Breast epithelium (tissue), 4 donors: ENCODE data around the gene ST6GALNAC4. TPM values are rescaled to one million over a fixed set of nuclear protein-coding genes. Genes with fewer than 3 reads are reported as not detected.

Experiments used
- DNase-seq, 2 donors: peaks; one replicate each; pipeline ENCODE4 v3.0.0-alpha.2; 2019; ENCODE audit warnings: low spot score in 2 of 2
- H3K27ac ChIP-seq, 2 donors: fragments of 200-600 bp; sonication (generic) in 1 of 2; one replicate each; pipeline ENCODE4 v1.5.1; 2016 to 2019; ENCODE audit warnings: mild to moderate bottlenecking in 1 of 2
- H3K27me3 ChIP-seq, 2 donors: fragments of 200-600 bp; sonication (generic) in 1 of 2; one replicate each; pipeline versions ENCODE4 v1.5.1 to v1.6.0; 2017 to 2019; ENCODE audit warnings: control low read depth in 1 of 2, mild to moderate bottlenecking in 1 of 2
- H3K36me3 ChIP-seq: fragments of 200-600 bp; one replicate; pipeline ENCODE4 v1.5.1; 2019
- H3K4me1 ChIP-seq, 2 donors: fragments of 200-600 bp; sonication (generic); one replicate each; pipeline ENCODE4 v1.5.1; 2016 to 2019; ENCODE audit warnings: control low read depth in 1 of 2
- H3K4me3 ChIP-seq, 3 donors: fragments of 200-600 bp; sonication (generic); 1 replicate in 2 of 3; 2 replicates in 1 of 3; pipeline ENCODE4 v1.5.1; 2016 to 2019; ENCODE audit warnings: mild to moderate bottlenecking in 3 of 3, moderate library complexity in 2 of 3
- H3K9me3 ChIP-seq, 2 donors: fragments of 200-600 bp; sonication (generic) in 1 of 2; one replicate each; pipeline ENCODE4 v1.5.1; 2016 to 2019; ENCODE audit warnings: control low read depth in 1 of 2
- POLR2A ChIP-seq: fragments of 450-650 bp; IDR thresholded peaks from one replicate; pipeline ENCODE4 v1.6.1; 2016; ENCODE audit warnings: antibody characterized with exemption, mild to moderate bottlenecking, moderate library complexity
- POLR2AphosphoS5 ChIP-seq, 3 donors: sonication (generic); formaldehyde crosslinking; IDR thresholded peaks; one replicate each; pipeline ENCODE4 v1.6.1; 2017; ENCODE audit warnings: antibody characterized with exemption in 3 of 3
- intact Hi-C: fragments of 100-400 bp; cut with DNase I; formaldehyde crosslinking; loops from one replicate; pipeline ENCODE4 v1.15.1; 2023; ENCODE audit warnings: low total_unique reads
- total RNA-seq, 3 donors: library from RNA; depleted of rRNA; stranded (reverse); fragments of >200 nt; gene quantifications; one replicate each; pipeline ENCODE4 v1.1.0, GENCODE V29; 2016
- TF ChIP-seq, protein P1 (sequence below), 3 donors: fragments of 450-650 bp; IDR thresholded peaks; one replicate each; pipeline ENCODE4 v1.5.1; 2016 to 2017; ENCODE audit warnings: antibody characterized with exemption in 3 of 3, mild to moderate bottlenecking in 3 of 3, moderate library complexity in 3 of 3

ST6GALNAC4 gene
- total RNA-seq, 3 donors from 2014 or later, result 17.6 to 44.6 (median 24.0) TPM

DNA sequence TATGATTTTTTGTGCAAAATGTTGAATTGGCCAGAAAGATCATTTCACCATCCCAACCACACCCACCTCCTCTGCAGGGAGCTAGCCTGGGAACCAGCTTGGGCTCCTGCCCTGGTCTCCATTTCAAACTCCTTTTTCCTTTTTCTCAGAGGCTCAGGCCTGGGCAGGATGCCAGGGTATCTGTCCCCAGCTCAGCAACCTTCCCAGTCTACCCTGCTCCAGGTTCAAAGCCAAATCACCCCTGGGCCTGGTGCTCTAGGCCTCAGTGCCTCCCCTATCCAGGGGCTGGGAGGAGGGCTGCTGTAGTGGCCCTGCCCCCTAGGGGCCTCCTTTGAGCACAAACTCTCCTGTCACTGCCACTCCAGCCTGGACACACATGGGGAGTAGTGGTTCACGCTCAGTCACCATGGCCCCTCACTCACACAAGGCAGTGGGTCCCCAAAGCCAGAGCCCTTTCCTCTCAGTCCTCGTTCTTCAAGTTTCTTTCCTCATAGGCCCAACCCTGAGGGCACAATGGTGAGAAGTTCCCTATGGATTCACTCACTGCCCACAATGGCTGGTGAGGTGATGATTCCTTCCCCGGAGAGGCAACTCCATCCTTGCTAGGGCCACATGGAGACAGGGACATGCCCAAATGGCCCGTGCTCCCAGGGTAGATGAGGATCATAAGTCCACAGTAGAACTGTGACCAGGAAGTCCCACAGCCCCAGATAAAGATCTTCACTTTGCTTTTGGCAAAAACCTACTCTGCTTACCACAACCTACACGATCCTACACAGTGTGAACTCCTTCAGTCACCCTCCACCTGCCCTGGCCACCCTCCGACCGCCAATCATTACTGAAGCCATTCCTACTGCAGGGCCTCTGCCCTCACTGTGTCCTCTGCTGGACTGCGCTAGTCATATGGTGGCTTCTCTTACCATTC, 1.6 kb upstream of the ST6GALNAC4 start:
- Histone ChIP-seq H3K4me1 (peaks cover 6 to 8% of the 10 kb centered on the region in 2 donors), H3K27me3 (no peaks in the 10 kb centered on the region), H3K4me3 (no peak overlapping the region), H3K27ac (peak overlapping the region; percentile 68 to 84), H3K9me3 (no peaks in the 10 kb centered on the region), H3K36me3 (no peaks in the 10 kb centered on the region)
- DNase-seq, result no peak
- intact Hi-C loops, result no loop called here
- TF ChIP-seq POLR2AphosphoS5 (IDR thresholded peaks at IDR 0.05) (no peak), POLR2A (no peak)

DNA sequence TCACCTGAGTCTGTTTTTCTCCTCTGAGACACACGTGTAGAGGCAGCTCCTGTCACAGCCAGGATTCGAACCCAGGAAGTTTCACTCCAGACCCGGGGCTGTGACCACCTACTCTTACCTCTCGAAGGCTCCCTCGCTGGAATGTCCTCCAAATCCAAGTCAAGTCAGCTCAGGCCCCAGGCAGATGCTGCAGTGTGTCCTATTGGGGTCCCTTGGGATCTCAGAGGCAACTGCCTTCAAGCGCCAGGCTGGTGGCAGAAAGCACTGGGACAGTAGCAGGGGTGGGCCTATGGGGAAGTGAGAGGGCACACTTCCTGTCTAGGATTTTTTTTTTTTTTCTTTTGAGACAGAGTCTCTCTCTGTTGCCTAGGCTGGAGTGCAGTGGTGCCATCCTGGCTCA, 762 bp upstream of the ST6GALNAC4 start:
- Histone ChIP-seq H3K4me3 (peak overlapping the region in 2 of 3 donors; percentile 61 to 78), H3K36me3 (no peaks in the 10 kb centered on the region), H3K27me3 (no peaks in the 10 kb centered on the region), H3K27ac (peak overlapping the region; percentile 68 to 85), H3K9me3 (no peaks in the 10 kb centered on the region), H3K4me1 (peaks cover 6 to 8% of the 10 kb centered on the region in 2 donors)
- intact Hi-C loops, result no loop called here
- TF ChIP-seq POLR2A, result no peak
- no peak for DNase-seq

DNA sequence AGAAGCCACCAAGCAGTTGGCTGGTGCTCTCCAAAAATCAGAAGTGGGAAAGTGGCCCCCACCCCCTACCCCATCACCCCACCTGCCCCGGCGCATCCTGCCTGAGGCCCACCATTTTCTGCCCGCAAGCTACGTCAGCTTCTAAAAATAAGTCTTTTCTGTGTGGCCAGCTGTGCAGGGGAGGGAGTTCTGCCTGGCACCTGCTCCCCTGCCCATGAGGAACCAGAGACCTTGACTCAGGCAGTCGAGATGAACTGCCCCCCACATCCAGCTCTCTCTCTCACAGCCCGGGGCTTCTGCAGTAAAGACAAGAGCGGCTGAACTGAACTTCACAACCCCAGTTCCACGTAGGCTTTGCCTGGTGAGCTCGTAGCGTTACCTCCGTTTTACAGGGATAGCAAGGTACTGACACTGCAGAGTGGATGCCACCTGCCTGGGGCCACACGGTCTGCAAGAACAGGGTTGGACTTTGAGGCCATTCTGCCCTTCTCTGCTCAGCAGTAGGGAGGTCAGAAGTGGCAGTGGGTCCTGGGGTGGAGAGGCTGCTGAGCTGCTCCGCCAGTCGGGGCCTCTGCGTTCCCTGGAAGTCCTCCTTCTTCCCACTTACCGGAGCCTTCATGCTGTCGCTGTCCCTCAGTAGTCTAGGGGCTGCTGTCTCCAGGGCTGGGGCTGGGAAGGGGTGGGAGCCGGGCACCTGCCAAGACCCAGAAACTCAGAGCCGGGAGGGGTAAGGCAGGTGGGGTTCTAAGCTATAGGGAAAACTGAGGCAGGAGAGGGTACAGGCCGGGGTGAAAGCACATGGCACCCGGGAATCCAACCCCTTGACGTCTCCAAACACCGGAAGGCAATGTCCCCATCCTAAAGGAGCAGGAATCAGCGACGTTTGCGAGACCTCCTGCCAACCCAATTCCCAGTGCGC, 781 bp downstream of the ST6GALNAC4 start:
- Histone ChIP-seq H3K4me3 (peak overlapping the region; percentile 56 to 78 (median 61)), H3K27me3 (no peaks in the 10 kb centered on the region), H3K4me1 (peaks cover 0 to 8% of the 10 kb centered on the region in 2 donors), H3K36me3 (no peaks in the 10 kb centered on the region), H3K9me3 (no peaks in the 10 kb centered on the region), H3K27ac (peak overlapping the region; percentile 68 to 85)
- DNase-seq, result no peak
- intact Hi-C loops, result no loop called here
- TF ChIP-seq, protein P1, sequence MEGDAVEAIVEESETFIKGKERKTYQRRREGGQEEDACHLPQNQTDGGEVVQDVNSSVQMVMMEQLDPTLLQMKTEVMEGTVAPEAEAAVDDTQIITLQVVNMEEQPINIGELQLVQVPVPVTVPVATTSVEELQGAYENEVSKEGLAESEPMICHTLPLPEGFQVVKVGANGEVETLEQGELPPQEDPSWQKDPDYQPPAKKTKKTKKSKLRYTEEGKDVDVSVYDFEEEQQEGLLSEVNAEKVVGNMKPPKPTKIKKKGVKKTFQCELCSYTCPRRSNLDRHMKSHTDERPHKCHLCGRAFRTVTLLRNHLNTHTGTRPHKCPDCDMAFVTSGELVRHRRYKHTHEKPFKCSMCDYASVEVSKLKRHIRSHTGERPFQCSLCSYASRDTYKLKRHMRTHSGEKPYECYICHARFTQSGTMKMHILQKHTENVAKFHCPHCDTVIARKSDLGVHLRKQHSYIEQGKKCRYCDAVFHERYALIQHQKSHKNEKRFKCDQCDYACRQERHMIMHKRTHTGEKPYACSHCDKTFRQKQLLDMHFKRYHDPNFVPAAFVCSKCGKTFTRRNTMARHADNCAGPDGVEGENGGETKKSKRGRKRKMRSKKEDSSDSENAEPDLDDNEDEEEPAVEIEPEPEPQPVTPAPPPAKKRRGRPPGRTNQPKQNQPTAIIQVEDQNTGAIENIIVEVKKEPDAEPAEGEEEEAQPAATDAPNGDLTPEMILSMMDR (IDR thresholded peaks at IDR 0.05), result no peak
- TF ChIP-seq POLR2AphosphoS5 (IDR thresholded peaks at IDR 0.05) (no peak), POLR2A (no peak)

DNA sequence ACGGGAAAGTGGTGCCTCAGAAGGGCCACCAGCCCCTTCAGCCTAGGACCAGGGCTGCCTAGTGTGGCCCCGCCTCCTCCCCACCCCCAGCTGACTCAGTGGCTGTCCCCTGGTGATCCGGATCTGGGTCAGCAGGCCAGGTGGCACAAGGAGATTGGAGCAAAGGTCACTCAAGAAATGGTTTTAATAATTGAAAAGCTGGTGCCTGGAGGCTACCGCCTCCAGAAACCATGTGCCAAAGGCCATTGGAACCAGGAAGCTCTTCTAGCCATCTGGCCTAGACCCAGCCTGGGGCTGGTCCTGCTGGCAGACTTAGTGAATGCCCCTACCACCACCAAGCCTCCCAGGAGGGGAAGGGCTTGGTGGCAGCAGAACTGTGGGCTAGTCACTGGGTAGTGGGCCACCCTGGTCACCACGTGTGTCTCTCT, 1.5 kb downstream of the ST6GALNAC4 start:
- Histone ChIP-seq H3K27me3 (no peaks in the 10 kb centered on the region), H3K27ac (peak overlapping the region; percentile 68 to 85), H3K36me3 (no peaks in the 10 kb centered on the region), H3K4me3 (peak overlapping the region in 2 of 3 donors; percentile 56 to 78), H3K4me1 (peaks cover 0 to 8% of the 10 kb centered on the region in 2 donors), H3K9me3 (no peaks in the 10 kb centered on the region)
- TF ChIP-seq, protein P1 (IDR thresholded peaks at IDR 0.05), result no peak
- no peak for TF ChIP-seq POLR2AphosphoS5 (IDR thresholded peaks at IDR 0.05)
- no peak for TF ChIP-seq POLR2A
- intact Hi-C loops, result no loop called here
- DNase-seq, result no peak

DNA sequence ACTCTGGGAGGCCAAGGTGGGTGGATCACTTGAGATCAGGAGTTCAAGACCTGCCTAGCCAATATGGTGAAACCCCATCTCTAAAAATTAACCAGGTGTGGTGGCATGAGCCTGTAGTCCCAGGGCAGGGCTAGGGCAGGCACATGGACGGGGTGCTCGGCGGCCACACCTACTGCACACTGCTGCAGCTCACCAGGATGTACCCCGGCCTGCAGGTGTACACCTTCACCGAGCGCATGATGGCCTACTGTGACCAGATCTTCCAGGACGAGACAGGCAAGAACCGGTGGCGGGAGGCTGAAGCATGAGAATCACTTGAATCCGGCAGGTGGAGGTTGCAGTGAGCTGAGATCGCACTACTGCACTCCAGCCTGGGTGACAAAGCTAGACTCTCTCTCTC, 3.2 kb downstream of the ST6GALNAC4 start:
- H3K27ac ChIP-seq, result no peak overlapping the region
- intact Hi-C loops, result no loop called here

More for the DNA sequence above, 3.2 kb downstream of the ST6GALNAC4 start:
- TF ChIP-seq, protein P1 (IDR thresholded peaks at IDR 0.05), result no peak
- TF ChIP-seq POLR2AphosphoS5 (IDR thresholded peaks at IDR 0.05) (no peak), POLR2A (no peak)
- Histone ChIP-seq H3K27me3 (no peaks in the 10 kb centered on the region), H3K4me1 (peaks cover 0 to 2% of the 10 kb centered on the region in 2 donors), H3K9me3 (no peaks in the 10 kb centered on the region), H3K4me3 (no peak overlapping the region), H3K36me3 (no peaks in the 10 kb centered on the region)
- DNase-seq, result no peak
